ENCODE results near the gene CAMTA1. TPM values are rescaled to one million over a fixed set of nuclear protein-coding genes. Genes with fewer than 3 reads are reported as not detected.
"Not testable (repeated sequence)": the region's sequence is repeated elsewhere in the genome, so short reads cannot be mapped to it uniquely, and the experiment has no call there.

Gene CAMTA1
- total RNA-seq, 1 donor from 2014 or later: 47.9 TPM

- Histone ChIP-seq H3K4me1 (no peaks in the 10 kb centered on the region), H3K27me3 (ENCODE audit: low read depth) (no peaks in the 10 kb centered on the region), H3K27ac (no peak overlapping the region), H3K36me3 (no peaks in the 10 kb centered on the region), H3K9me3 (no peaks in the 10 kb centered on the region), H3K4me3 (no peak overlapping the region)
- DNase-seq (no peak), ATAC-seq (no peak)
- TF ChIP-seq, protein P1, sequence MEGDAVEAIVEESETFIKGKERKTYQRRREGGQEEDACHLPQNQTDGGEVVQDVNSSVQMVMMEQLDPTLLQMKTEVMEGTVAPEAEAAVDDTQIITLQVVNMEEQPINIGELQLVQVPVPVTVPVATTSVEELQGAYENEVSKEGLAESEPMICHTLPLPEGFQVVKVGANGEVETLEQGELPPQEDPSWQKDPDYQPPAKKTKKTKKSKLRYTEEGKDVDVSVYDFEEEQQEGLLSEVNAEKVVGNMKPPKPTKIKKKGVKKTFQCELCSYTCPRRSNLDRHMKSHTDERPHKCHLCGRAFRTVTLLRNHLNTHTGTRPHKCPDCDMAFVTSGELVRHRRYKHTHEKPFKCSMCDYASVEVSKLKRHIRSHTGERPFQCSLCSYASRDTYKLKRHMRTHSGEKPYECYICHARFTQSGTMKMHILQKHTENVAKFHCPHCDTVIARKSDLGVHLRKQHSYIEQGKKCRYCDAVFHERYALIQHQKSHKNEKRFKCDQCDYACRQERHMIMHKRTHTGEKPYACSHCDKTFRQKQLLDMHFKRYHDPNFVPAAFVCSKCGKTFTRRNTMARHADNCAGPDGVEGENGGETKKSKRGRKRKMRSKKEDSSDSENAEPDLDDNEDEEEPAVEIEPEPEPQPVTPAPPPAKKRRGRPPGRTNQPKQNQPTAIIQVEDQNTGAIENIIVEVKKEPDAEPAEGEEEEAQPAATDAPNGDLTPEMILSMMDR (IDR thresholded peaks at IDR 0.05): no peak
- intact Hi-C loops (cut with DNase I): no loop called here
Measured at GRCh38 chr1:7145947-7146346, 360.7 kb downstream of the CAMTA1 start.

- no peaks in the 10 kb centered on the region for H3K36me3 ChIP-seq
- intact Hi-C loops (cut with DNase I): no loop called here
Measured at GRCh38 chr1:7146710-7147109, 361.5 kb downstream of the CAMTA1 start.

DNA sequence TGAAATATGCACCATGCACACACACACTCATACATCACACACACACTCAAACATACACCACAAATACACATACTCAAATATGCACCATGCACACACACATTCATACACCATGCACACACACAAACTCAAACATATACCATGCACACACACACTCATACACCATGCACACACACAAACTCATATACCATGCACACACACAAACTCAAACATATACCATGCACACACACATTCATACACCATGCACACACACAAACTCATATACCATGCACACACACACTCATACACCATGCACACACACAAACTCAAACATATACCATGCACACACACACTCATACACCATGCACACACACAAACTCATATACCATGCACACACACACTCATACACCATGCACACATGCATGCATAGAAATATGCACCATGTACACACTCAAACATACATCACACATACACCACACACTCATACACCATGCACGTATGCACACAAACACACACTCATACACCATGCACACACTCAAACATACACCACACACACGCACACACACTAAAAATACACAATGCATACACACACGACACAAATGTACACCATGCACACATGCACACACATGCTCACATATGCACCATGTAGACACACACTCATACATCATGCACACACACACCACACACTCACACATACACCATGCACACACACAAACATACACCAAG is 362.5 kb downstream of the CAMTA1 start:
- intact Hi-C loops (cut with DNase I); H3K27ac ChIP-seq; H3K4me3 ChIP-seq; H3K4me1 ChIP-seq; H3K36me3 ChIP-seq; H3K27me3 ChIP-seq (ENCODE audit: low read depth); DNase-seq; ATAC-seq; H3K9me3 ChIP-seq: not testable (repeated sequence)

More at GRCh38 chr1:7146710-7147109, 361.5 kb downstream of the CAMTA1 start:
- Histone ChIP-seq H3K4me1 (no peaks in the 10 kb centered on the region), H3K27me3 (ENCODE audit: low read depth) (no peaks in the 10 kb centered on the region), H3K27ac (no peak overlapping the region), H3K9me3 (no peaks in the 10 kb centered on the region), H3K4me3 (no peak overlapping the region)
- ATAC-seq: no peak
- TF ChIP-seq, protein P1 (IDR thresholded peaks at IDR 0.05): no peak
- no peak for DNase-seq

- no peaks in the 10 kb centered on the region for H3K4me1 ChIP-seq
- H3K36me3 ChIP-seq: no peaks in the 10 kb centered on the region
- ATAC-seq (peak; percentile 84 to 85), DNase-seq (peak; percentile 79)
- H3K27ac ChIP-seq: peak overlapping the region; percentile 36
- H3K27me3 ChIP-seq (ENCODE audit: low read depth): no peaks in the 10 kb centered on the region
- TF ChIP-seq, protein P1 (IDR thresholded peaks at IDR 0.05): no peak
- no peaks in the 10 kb centered on the region for H3K9me3 ChIP-seq
- no peak overlapping the region for H3K4me3 ChIP-seq
- intact Hi-C loops (cut with DNase I): no loop called here
Measured at GRCh38 chr1:7149080-7149838, 364.0 kb downstream of the CAMTA1 start.

DNA sequence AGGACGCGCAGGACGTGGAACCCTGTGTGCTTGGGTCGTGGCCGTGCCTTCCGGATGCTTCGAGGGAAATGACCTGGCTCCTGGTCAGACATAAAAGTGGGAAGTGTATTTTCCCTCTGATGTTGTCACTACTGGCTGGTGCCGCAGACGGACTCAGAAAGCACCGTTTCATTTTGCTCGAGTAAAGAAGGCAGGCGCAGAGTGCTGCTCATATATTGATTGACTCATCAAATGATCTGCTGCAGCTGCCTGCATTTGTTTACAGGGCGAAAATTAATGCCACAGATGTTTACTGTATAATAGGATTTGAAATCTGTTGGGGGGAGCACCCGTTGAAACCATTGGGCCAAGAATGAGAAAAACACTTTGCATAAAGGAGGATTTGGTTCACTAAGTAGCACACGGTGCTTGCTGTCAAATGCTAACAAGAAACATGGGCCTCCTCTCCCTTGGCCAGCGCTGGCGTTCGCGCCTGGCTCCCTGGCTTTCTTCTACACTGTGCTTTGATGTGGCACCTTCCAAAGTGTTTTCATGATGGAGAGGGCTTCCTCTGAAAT is 365.5 kb downstream of the CAMTA1 start:
- ATAC-seq: no peak
- H3K27ac ChIP-seq: no peak overlapping the region
- H3K36me3 ChIP-seq: no peaks in the 10 kb centered on the region
- intact Hi-C loops (cut with DNase I): no loop called here
- no peak overlapping the region for H3K4me3 ChIP-seq
- no peaks in the 10 kb centered on the region for H3K9me3 ChIP-seq
- H3K4me1 ChIP-seq: no peaks in the 10 kb centered on the region
- TF ChIP-seq, protein P1 (IDR thresholded peaks at IDR 0.05): no peak
- H3K27me3 ChIP-seq (ENCODE audit: low read depth): no peaks in the 10 kb centered on the region
- DNase-seq: no peak

DNA sequence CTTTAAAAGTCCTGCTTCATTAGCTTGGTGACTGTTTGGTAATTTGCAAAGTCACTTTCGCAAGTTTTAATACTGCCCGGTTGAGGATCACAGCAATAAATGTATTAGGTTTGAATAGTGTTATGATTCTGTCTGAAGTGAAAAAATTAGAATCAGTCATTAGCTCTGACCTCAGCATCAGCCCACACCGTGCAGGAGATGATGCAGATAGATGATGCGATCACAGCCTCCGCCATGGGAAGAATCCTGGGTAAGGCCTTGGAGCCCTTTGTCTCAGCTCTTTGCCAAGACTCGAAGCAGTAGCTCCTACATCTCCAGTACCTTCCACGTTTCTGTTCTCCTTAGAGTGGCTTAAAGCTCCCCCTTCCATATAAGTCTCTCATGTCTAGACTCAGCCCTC is 366.7 kb downstream of the CAMTA1 start:
- Histone ChIP-seq H3K4me1 (no peaks in the 10 kb centered on the region), H3K9me3 (no peaks in the 10 kb centered on the region), H3K27me3 (ENCODE audit: low read depth) (no peaks in the 10 kb centered on the region), H3K27ac (no peak overlapping the region), H3K4me3 (no peak overlapping the region), H3K36me3 (no peaks in the 10 kb centered on the region)
- TF ChIP-seq, protein P1 (IDR thresholded peaks at IDR 0.05): no peak
- no peak for DNase-seq
- intact Hi-C loops (cut with DNase I): no loop called here
- no peak for ATAC-seq

All from lower lobe of right lung (tissue), 2 donors.